BJ (cell line): ENCODE data around the gene PNPLA7. TPM values are rescaled to one million over a fixed set of nuclear protein-coding genes. Genes with fewer than 3 reads are reported as not detected.
"Not testable (repeated sequence)": the region's sequence is repeated elsewhere in the genome, so short reads cannot be mapped to it uniquely, and the experiment has no call there.

Experiments
- CTCF ChIA-PET: fragments of 350-600 bp; formaldehyde crosslinking; extraction: SDS; loops from one replicate; lab custom pipeline; 2021; ENCODE audit warnings: antibody characterized with exemption, inconsistent platforms; lab: Yijun Ruan, JAX
- POLR2A ChIA-PET: fragments of 300-600 bp; sonication (Branson Sonifier 250); formaldehyde crosslinking; extraction: SDS; loops from one replicate; lab custom pipeline; 2021; ENCODE audit warnings: antibody characterized with exemption; lab: Charles Lee
- DNase-seq: peaks from one replicate; pipeline ENCODE4 v3.0.0-alpha.2; 2011; ENCODE audit warnings: low read depth
- H3K27me3 ChIP-seq: 2 replicates; pipeline ENCODE4 v1.6.0; 2011; ENCODE audit warnings: low read length; ENCODE audit not compliant: control insufficient read depth, insufficient read depth
- H3K36me3 ChIP-seq: 2 replicates; pipeline ENCODE4 v1.5.1; 2011; ENCODE audit warnings: low read length; ENCODE audit not compliant: control insufficient read depth, insufficient read depth
- H3K4me3 ChIP-seq: 2 replicates; pipeline ENCODE4 v1.5.1; 2011; ENCODE audit warnings: low read depth, mild to moderate bottlenecking, control low read depth, low read length
- CTCF ChIP-seq: IDR thresholded peaks from 2 replicates; pipeline ENCODE4 v1.5.1; 2011; ENCODE audit warnings: low read depth, mild to moderate bottlenecking, control low read depth, inconsistent platforms, low read length, moderate library complexity; ENCODE audit not compliant: insufficient read depth
- polyA plus RNA-seq: library from polyadenylated mRNA; depleted of rRNA; stranded (reverse); fragments of >200 nt; gene quantifications from 2 replicates; pipeline ENCODE4 v1.2.3, GENCODE V29; 2011

Gene PNPLA7
- polyA plus RNA-seq, 1 experiment = 0.63 TPM

GRCh38 chr9:137516144-137516917 is 33.9 kb downstream of the PNPLA7 start:
- CTCF ChIA-PET = interaction anchor here (0.8 kb wide), 2 partner anchors 27 to 93 kb away, joined by 3 to 5 read pairs; partner anchors contain the start of genes EXD3 and NOXA1
- Histone ChIP-seq H3K27me3 (no peaks in the 10 kb centered on the region), H3K4me3 (no peak overlapping the region), H3K36me3 (0 out of 2 replicates have a peak, but pooled peaks cover 1% of the 10 kb centered on the region)
- POLR2A ChIA-PET = no interaction called here
- TF ChIP-seq CTCF = no peak
- DNase-seq = no peak

GRCh38 chr9:137515338-137515724 is 34.9 kb downstream of the PNPLA7 start:
- no peaks in the 10 kb centered on the region for H3K27me3 ChIP-seq
- DNase-seq = no peak
- TF ChIP-seq CTCF = no peak
- ChIA-PET CTCF (no interaction called here), POLR2A (no interaction called here)
- 0 out of 2 replicates have a peak, but pooled peaks cover 1% of the 10 kb centered on the region for H3K36me3 ChIP-seq
- H3K4me3 ChIP-seq = no peak overlapping the region

- CTCF ChIA-PET = no interaction called here
- H3K36me3 ChIP-seq = 0 out of 2 replicates have a peak, but pooled peaks cover 1% of the 10 kb centered on the region
- no peak for DNase-seq
- H3K4me3 ChIP-seq = no peak overlapping the region
- POLR2A ChIA-PET = no interaction called here
- no peak for TF ChIP-seq CTCF
- no peaks in the 10 kb centered on the region for H3K27me3 ChIP-seq
These were observed 35.4 kb downstream of the PNPLA7 start for GRCh38 chr9:137514691-137515337.

GRCh38 chr9:137513801-137514570 is 36.2 kb downstream of the PNPLA7 start:
- H3K4me3 ChIP-seq, H3K36me3 ChIP-seq, H3K27me3 ChIP-seq, POLR2A ChIA-PET, DNase-seq: not testable (repeated sequence)
- CTCF ChIA-PET = interaction anchor here (1.0 kb wide), 1 partner anchor 20 kb away, joined by 3 read pairs; no protein-coding TSS in a partner anchor

GRCh38 chr9:137513136-137513535 is 37.1 kb downstream of the PNPLA7 start:
- CTCF ChIA-PET = interaction anchor here (1.0 kb wide), 1 partner anchor 19 kb away, joined by 3 read pairs; no protein-coding TSS in a partner anchor
- H3K27me3 ChIP-seq, POLR2A ChIA-PET, H3K36me3 ChIP-seq, H3K4me3 ChIP-seq, DNase-seq: not testable (repeated sequence)
